Measurements from ENCODE around the gene DHRSX.

GRCh38 chrX:2220296-2220695, 280.5 kb downstream of the DHRSX start:
- no peak for TF ChIP-seq CREB1 (IDR thresholded peaks at IDR 0.05)
- no peak for TF ChIP-seq TAF1 (IDR thresholded peaks at IDR 0.05; ENCODE audit: low read depth, low read length)
- TF ChIP-seq USF2 (IDR thresholded peaks at IDR 0.05; ENCODE audit: low read length): no peak
- TF ChIP-seq POLR2A (IDR thresholded peaks at IDR 0.05; ENCODE audit: control extremely low read depth in 1 of 2, low read depth in 2 of 2, low read length in 2 of 2): no peak
- TF ChIP-seq PHF8 (conservative IDR thresholded peaks at IDR 0.05; ENCODE audit: low read depth, low read length): no peak
